ENCODE results near the gene ARHGAP22. TPM values are rescaled to one million over a fixed set of nuclear protein-coding genes. Genes with fewer than 3 reads are reported as not detected.

The ARHGAP22 gene
- total RNA-seq, 1 experiment from 2014 or later: 1.8 TPM

GRCh38 chr10:48579251-48579960 lies 25.5 kb downstream of the ARHGAP22 start:
- no peak for TF ChIP-seq REST (IDR thresholded peaks at IDR 0.05; ENCODE audit: insufficient read depth in 1 of 2, low read depth in 2 of 2, low read length in 1 of 2)
- BruUV-seq (replicated peaks): no TSS peak
- no peak overlapping the region for H3K27ac ChIP-seq (ENCODE audit: low read length)
- H3K27me3 ChIP-seq (ENCODE audit: control insufficient read depth, insufficient read depth, low read length): peaks cover 2% of the 10 kb centered on the region; the same call in 1 of the 2 replicates
- no peaks in the 10 kb centered on the region for H3K9me3 ChIP-seq (ENCODE audit: control insufficient read depth, insufficient read depth, low read depth, low read length)
- ATAC-seq: no peak; the same call in 1 of the 2 replicates
- H3K4me1 ChIP-seq (ENCODE audit: control insufficient read depth, insufficient read depth, low read length): no peaks in the 10 kb centered on the region
- DNase-seq (ENCODE audit: low read depth, low spot score): no peak
- intact Hi-C loops (cut with micrococcal nuclease; ENCODE audit: unreplicated experiment) (no loop called here), in situ Hi-C loops (cut with HindIII; ENCODE audit: low pct_unique_long_range_greater_than_20kb, low sequenced_read_pairs) (no loop called here)
- POLR2A ChIA-PET: interaction anchor here (0.6 kb wide), 1 partner anchor 390 kb away, joined by 4 read pairs; no protein-coding TSS in a partner anchor
- H3K36me3 ChIP-seq (ENCODE audit: control insufficient read depth, insufficient read depth, low read length): no peaks in the 10 kb centered on the region
- no peak overlapping the region for H3K4me3 ChIP-seq (ENCODE audit: low read depth in 2 of 2, low read length in 2 of 2)
- CTCF ChIA-PET: interaction anchor here (0.6 kb wide), 1 partner anchor 76 kb away, joined by 4 read pairs; no protein-coding TSS in a partner anchor

- in situ Hi-C loops (cut with HindIII; ENCODE audit: low pct_unique_long_range_greater_than_20kb, low sequenced_read_pairs): no loop called here
Measured at GRCh38 chr10:48577158-48577557, 27.7 kb downstream of the ARHGAP22 start.

More at GRCh38 chr10:48577158-48577557, 27.7 kb downstream of the ARHGAP22 start:
- no TSS peak for BruUV-seq (replicated peaks)
- DNase-seq (ENCODE audit: low read depth, low spot score) (no peak), ATAC-seq (no peak)
- intact Hi-C loops (cut with micrococcal nuclease; ENCODE audit: unreplicated experiment): no loop called here
- no peaks in the 10 kb centered on the region for H3K9me3 ChIP-seq (ENCODE audit: control insufficient read depth, insufficient read depth, low read depth, low read length)
- no peaks in the 10 kb centered on the region for H3K4me1 ChIP-seq (ENCODE audit: control insufficient read depth, insufficient read depth, low read length)
- ChIA-PET CTCF (no interaction called here), POLR2A (no interaction called here)
- H3K27ac ChIP-seq (ENCODE audit: low read length): no peak overlapping the region
- peaks cover 2% of the 10 kb centered on the region; the same call in 1 of the 2 replicates for H3K27me3 ChIP-seq (ENCODE audit: control insufficient read depth, insufficient read depth, low read length)
- H3K36me3 ChIP-seq (ENCODE audit: control insufficient read depth, insufficient read depth, low read length): no peaks in the 10 kb centered on the region
- no peak for TF ChIP-seq CTCF (IDR thresholded peaks at IDR 0.05)
- no peak for TF ChIP-seq REST (IDR thresholded peaks at IDR 0.05; ENCODE audit: insufficient read depth in 1 of 2, low read depth in 2 of 2, low read length in 1 of 2)
- TF ChIP-seq TCF7L2 (IDR thresholded peaks at IDR 0.05; ENCODE audit: low read depth, low read length): no peak
- no peak for TF ChIP-seq SIN3A (IDR thresholded peaks at IDR 0.05; ENCODE audit: borderline replicate concordance, insufficient read depth, low read depth, low read length)
- TF ChIP-seq POLR2AphosphoS5 (IDR thresholded peaks at IDR 0.05; ENCODE audit: low read depth, low read length): no peak
- no peak overlapping the region for H3K4me3 ChIP-seq (ENCODE audit: low read depth in 2 of 2, low read length in 2 of 2)
